Coronary artery (tissue), 2 donors: ENCODE data around the gene TMEM40.

Source experiments
- DNase-seq: peaks from one replicate; pipeline ENCODE4 v3.0.0-alpha.2; 2017; ENCODE audit warnings: low spot score
- H3K27ac ChIP-seq, 2 donors: fragments of 200-600 bp; sonication (generic); one replicate each; pipeline ENCODE4 v1.5.1; 2016 to 2019
- H3K4me3 ChIP-seq: fragments of 200-600 bp; sonication (generic); 2 replicates; pipeline ENCODE4 v1.5.1; 2016; ENCODE audit warnings: mild to moderate bottlenecking, moderate library complexity
- TF ChIP-seq, protein P1 (sequence below): fragments of 200-600 bp; sonication (generic); IDR thresholded peaks from one replicate; pipeline ENCODE4 v1.5.1; 2019; ENCODE audit warnings: antibody characterized with exemption

The TMEM40 gene

DNA sequence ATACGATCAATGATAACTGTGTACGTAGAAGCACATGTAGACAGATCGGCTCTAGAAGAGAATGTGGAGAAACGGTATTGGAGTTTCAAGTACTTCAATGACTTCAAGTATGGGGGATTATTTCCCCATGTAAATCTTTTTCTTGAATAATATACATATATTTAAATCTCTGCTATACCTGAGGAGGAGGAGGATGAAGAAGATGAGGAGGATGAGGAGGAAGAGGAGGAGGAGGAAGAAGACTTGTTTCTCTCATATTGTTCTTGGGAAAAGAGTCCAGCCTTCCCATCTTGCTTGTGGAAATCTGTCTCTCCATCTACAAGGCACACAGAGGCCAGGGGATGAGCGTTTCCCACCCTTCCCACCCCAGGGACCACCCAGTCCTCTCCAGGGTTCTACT, 10.6 kb downstream of the TMEM40 start:
- TF ChIP-seq, protein P1, sequence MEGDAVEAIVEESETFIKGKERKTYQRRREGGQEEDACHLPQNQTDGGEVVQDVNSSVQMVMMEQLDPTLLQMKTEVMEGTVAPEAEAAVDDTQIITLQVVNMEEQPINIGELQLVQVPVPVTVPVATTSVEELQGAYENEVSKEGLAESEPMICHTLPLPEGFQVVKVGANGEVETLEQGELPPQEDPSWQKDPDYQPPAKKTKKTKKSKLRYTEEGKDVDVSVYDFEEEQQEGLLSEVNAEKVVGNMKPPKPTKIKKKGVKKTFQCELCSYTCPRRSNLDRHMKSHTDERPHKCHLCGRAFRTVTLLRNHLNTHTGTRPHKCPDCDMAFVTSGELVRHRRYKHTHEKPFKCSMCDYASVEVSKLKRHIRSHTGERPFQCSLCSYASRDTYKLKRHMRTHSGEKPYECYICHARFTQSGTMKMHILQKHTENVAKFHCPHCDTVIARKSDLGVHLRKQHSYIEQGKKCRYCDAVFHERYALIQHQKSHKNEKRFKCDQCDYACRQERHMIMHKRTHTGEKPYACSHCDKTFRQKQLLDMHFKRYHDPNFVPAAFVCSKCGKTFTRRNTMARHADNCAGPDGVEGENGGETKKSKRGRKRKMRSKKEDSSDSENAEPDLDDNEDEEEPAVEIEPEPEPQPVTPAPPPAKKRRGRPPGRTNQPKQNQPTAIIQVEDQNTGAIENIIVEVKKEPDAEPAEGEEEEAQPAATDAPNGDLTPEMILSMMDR: no peak
- H3K27ac ChIP-seq: no peak overlapping the region
- no peak overlapping the region for H3K4me3 ChIP-seq
- no peak for DNase-seq

DNA sequence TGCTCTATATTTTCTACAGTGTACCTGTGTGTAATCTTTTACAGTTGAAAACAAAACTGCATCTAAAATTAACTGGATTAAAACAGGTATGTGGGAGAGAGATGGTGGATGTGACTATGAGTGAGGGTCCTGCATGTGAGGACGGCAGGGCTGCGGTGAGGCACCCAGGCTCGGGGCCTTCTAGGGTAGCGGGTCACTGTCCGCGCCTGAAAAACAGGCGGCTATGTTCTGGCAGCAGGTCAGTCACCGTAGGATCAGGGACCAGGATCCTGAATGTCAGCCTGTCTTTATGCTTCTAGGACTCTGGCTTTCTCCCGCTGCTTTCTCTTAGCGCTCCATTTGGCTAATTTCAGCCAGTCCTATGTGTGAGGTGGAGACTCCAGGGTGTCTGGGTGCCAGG, 12.6 kb downstream of the TMEM40 start:
- H3K27ac ChIP-seq: no peak overlapping the region
- no peak overlapping the region for H3K4me3 ChIP-seq
- TF ChIP-seq, protein P1: no peak
- no peak for DNase-seq

DNA sequence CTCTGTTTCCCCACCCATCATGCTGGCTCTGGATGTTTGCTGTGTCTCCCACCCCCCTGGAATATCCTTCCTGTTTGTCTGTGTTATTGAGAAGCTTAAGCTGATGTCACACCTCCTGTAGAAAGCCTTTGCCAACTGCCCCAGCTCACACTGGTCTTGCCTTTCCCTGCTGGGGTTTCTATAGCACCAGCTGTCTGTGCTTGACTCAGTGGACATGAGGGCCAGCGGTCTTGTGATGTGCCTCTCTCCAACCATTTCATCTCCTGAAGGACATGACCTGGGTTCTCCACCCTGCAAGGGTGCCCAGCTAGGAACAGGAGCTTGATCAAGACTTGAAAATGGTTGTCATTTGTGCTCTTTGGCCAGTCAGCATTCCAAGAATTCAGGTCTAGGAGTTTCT, 14.7 kb downstream of the TMEM40 start:
- DNase-seq: no peak
- TF ChIP-seq, protein P1: no peak
- H3K27ac ChIP-seq: no peak overlapping the region
- no peak overlapping the region for H3K4me3 ChIP-seq

DNA sequence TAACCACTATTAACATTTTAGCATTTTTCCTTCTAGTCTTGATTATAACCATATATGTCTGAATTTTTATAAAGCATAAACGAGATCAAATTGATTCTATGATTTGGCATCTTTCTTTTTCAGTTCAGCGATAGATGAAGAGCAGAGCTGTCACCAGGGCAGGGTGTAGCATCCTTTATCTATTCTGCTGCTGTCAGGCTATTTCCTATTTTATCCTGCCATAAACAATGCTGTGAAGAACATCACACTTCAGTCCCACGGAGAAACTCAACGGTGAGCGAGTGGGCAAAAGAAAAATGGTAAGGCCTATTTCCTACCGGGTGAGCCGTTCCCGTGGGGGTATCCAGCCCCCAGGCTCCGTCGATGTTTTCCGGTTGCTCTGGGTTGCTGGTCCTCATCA, 15.5 kb downstream of the TMEM40 start:
- no peak for DNase-seq
- Histone ChIP-seq H3K4me3 (no peak overlapping the region), H3K27ac (no peak overlapping the region)
- TF ChIP-seq, protein P1: no peak

DNA sequence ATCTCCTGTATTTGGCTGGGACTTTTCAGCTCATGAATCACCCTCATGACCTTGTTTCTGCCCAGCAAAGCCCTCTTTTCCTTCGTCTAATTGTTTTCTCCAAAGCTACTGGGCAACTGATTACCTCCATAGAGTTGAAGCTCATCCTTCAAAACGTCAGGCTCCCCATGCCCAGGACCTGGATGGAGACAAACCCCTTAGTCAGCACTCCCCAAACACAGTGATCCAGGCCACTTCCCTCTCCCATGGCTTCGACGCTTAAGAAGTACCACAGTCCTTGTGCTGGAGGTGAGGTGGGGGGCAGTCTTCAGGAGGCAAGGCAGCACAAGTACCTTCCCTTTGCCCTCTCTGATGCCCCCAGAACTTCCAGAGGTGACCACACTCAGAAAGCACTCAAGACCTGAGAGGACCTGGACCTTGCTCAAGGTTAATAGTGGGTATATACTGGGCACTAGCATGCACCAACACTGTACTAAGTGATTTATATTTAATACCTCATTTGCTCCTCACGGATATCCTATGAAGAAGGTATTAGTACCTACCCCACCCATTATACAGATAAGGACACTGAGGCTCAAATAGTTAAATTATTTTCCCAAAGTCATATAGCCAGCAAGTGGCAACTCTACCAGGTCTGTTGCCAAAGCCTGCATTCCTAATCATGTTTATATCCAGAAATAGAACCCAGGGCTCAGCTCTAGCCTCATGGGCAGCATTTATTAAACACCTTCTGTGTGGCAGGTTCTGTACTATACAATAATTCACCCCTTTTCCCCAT, 16.5 kb downstream of the TMEM40 start:
- no peak overlapping the region for H3K27ac ChIP-seq
- no peak for DNase-seq
- TF ChIP-seq, protein P1: no peak
- no peak overlapping the region for H3K4me3 ChIP-seq

DNA sequence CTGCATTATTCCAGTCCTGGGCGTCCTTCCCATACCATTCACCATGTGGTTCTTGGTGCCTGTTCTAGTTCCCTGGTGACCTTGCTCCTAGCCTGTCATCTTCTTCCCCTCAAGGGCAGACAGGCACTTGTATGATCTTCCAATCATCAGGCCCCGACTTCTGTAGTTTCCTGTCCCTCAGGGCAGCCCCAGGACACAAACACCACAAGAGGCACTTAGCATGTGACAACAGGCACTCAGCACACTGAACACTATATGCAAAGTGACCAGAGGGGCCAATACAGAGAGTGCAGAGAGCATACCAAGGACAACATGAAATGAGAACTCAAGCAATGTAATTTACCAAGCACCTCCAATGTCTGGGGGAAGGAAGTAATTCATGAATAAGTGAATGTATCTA, 17.9 kb downstream of the TMEM40 start:
- no peak overlapping the region for H3K27ac ChIP-seq
- DNase-seq: no peak
- TF ChIP-seq, protein P1: no peak
- no peak overlapping the region for H3K4me3 ChIP-seq

DNA sequence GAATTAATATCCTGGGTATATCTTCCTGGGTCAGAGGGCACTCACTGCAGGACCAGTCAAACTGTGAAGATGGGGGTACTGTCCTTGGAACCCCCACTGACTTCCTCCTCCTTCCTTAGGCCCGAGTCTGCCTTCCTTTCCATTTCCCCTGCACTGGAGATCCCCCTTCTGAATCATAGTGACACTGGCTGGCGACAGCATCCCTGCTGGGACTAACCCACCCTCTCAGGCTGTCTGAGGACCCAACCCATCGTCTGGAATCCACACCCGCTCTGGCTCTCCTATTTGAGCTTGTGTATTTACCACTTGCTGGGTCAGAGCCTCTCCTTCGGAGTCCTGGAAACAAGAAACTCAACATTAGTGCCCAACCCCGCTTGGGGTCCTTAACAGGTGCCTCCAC, 21.2 kb downstream of the TMEM40 start:
- no peak for DNase-seq
- Histone ChIP-seq H3K4me3 (no peak overlapping the region), H3K27ac (no peak overlapping the region)
- TF ChIP-seq, protein P1: no peak
